Measurements from ENCODE around the gene DERA. TPM values are rescaled to one million over a fixed set of nuclear protein-coding genes. Genes with fewer than 3 reads are reported as not detected.

Gene DERA
- total and polyA plus RNA-seq, 9 of the 15 experiments (the other 6 are each of a cell fraction or from before 2014, with no cell fraction given): 5.5 to 15.5 (median 7.8) TPM

DNA sequence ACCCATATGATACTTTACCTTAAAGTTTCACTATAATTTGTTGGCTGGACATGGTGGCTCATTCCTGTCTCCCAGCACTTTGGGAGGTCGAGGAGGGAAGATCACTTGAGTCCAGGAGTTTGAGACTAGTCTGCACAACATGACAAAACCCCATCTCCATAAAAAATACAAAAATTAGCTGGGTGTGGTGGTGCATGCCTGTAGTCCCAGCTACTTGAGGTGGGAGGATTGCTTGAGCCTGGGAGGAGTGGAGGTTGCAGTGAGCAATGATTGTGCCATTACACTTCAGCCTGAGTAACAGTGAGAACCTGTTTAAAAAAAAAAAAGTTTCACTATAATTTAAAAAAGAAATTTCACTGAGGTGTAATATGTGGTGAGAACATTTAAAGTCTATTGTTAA, 21.2 kb downstream of the DERA start (continued):
- TF ChIP-seq, protein P1, sequence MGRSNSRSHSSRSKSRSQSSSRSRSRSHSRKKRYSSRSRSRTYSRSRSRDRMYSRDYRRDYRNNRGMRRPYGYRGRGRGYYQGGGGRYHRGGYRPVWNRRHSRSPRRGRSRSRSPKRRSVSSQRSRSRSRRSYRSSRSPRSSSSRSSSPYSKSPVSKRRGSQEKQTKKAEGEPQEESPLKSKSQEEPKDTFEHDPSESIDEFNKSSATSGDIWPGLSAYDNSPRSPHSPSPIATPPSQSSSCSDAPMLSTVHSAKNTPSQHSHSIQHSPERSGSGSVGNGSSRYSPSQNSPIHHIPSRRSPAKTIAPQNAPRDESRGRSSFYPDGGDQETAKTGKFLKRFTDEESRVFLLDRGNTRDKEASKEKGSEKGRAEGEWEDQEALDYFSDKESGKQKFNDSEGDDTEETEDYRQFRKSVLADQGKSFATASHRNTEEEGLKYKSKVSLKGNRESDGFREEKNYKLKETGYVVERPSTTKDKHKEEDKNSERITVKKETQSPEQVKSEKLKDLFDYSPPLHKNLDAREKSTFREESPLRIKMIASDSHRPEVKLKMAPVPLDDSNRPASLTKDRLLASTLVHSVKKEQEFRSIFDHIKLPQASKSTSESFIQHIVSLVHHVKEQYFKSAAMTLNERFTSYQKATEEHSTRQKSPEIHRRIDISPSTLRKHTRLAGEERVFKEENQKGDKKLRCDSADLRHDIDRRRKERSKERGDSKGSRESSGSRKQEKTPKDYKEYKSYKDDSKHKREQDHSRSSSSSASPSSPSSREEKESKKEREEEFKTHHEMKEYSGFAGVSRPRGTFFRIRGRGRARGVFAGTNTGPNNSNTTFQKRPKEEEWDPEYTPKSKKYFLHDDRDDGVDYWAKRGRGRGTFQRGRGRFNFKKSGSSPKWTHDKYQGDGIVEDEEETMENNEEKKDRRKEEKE (IDR thresholded peaks at IDR 0.05; ENCODE audit: borderline replicate concordance in 1 of 2, control insufficient read depth in 1 of 2, low read depth in 2 of 2, low read length in 1 of 2): no peak
- TF ChIP-seq E2F3 (CRISPR knock-in tag; IDR thresholded peaks at IDR 0.05): no peak
- TF ChIP-seq, protein P2, sequence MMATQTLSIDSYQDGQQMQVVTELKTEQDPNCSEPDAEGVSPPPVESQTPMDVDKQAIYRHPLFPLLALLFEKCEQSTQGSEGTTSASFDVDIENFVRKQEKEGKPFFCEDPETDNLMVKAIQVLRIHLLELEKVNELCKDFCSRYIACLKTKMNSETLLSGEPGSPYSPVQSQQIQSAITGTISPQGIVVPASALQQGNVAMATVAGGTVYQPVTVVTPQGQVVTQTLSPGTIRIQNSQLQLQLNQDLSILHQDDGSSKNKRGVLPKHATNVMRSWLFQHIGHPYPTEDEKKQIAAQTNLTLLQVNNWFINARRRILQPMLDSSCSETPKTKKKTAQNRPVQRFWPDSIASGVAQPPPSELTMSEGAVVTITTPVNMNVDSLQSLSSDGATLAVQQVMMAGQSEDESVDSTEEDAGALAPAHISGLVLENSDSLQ (IDR thresholded peaks at IDR 0.05): no peak
- no peak for TF ChIP-seq FIP1L1 (IDR thresholded peaks at IDR 0.05; ENCODE audit: low read depth, low read length, poor library complexity, severe bottlenecking)
- TF ChIP-seq, protein P3, sequence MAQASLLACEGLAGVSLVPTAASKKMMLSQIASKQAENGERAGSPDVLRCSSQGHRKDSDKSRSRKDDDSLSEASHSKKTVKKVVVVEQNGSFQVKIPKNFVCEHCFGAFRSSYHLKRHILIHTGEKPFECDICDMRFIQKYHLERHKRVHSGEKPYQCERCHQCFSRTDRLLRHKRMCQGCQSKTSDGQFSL (CRISPR knock-in tag; IDR thresholded peaks at IDR 0.05): no peak
- TF ChIP-seq, protein P3 (tag; IDR thresholded peaks at IDR 0.05): no peak

Measured in K562 (cell line).